GM19395 (cell line): ENCODE measurements around the gene WFDC6.
"Not testable (repeated sequence)": the region's sequence is repeated elsewhere in the genome, so short reads cannot be mapped to it uniquely, and the experiment has no call there.

ENCODE experiments used
- ATAC-seq: cut with Tn5 transposase; IDR thresholded peaks from one replicate; pipeline ENCODE4 v1.9.1; 2021; ENCODE audit warnings: mild to moderate bottlenecking, moderate library complexity; ENCODE audit not compliant: unreplicated experiment

The WFDC6 gene

DNA sequence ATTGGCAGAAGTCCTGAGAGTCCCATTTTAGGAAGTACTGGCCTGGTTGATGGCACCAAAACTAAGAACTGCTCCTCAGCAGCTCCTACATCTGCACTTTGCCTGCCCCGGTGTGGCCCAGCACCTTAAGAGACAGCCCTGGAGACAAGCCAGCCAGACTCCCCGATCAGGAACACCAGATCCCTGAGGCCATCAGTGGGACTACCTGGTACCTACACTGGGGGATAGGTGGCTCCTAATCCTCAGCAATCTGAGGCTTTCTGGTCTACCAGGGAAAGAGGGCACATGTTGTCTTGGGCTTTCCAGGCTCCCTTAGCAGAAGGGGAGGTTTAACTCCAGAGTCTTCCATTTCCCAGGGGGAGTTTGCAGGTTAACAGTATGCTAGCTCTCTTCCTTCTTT, at the start of gene WFDC6:
Gene WFDC6 (minus strand): TSS at position 101 of the 400 bp plus-strand sequence. CDS start 75 bp downstream, at position 26.
- no peak for ATAC-seq

DNA sequence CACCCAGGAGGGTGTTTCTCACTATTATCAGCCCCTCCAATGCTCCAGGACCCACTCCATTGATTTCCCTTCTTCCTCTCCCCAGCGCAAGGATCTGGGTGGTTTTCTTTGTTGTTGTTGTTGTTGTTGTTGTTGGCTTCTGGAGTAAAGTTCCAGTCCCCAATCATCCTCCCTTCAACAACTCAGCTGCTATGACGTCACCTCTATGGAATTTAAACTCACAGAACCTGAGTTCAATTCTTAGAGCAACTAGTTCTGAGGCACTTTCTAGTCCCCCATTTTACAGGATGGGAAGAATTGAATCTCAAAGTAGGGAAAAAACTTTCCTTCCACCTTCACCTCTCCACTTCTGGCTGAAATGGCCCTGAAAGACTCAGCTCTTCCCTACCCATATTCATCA, 49.5 kb upstream of the WFDC6 start:
- ATAC-seq: no peak

DNA sequence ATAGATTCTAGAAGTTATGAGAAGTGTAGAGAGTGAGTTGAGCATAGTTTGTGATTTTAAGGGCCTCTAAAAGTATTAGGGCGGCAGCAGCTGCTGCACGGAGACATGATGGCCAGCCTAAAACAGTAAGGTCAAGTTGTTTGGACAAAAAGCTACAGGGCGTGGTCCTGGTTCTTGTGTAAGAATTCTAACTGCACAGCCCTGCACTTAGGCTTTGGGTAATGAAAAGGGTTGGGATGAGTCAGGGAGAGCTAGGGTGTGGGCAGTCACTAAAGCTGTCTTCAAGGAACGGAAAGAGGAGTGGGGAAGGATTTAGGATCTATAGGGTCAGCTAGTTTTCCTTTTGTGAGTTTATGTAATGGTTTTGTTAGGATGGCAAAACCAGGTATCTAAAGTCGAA, 46.7 kb upstream of the WFDC6 start:
- ATAC-seq: not testable (repeated sequence)

DNA sequence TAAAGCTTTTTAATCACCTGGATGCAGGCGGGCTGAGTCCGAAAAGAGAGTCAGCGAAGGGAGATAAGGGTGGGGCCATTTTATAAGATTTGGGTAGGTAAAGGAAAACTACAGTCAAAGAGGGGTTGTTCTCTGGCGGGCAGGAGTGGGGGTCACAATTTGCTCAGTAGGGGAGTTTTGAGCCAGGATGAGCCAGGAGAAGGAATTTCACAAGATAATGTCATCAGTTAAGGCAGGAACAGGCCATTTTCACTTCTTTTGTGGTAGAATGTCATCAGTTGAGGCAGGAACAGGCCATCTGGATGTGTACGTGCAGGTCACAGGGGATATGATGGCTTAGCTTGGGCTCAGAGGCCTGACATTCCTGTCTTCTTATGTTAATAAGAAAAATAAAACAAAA, 45.0 kb upstream of the WFDC6 start:
- not testable (repeated sequence) for ATAC-seq

DNA sequence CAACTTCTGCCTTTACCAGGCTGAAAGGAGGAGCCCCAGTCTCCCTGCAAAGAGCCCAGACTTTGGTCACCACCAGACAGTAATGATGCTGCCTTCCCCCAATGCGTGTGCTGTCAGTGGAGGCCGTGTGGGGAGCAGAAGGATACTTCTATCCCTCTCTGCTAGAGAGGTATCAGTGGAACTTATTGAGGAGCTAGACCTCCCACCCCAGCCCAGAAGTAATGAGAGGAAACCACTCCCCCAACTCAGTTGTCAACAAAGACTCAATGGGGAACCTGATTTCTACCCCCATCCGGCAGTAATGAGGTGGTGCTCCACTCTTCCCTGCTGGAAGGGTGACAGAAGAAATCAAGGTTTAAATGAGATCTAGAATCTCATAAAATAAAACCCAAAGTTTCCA, 44.2 kb upstream of the WFDC6 start:
- ATAC-seq: no peak

DNA sequence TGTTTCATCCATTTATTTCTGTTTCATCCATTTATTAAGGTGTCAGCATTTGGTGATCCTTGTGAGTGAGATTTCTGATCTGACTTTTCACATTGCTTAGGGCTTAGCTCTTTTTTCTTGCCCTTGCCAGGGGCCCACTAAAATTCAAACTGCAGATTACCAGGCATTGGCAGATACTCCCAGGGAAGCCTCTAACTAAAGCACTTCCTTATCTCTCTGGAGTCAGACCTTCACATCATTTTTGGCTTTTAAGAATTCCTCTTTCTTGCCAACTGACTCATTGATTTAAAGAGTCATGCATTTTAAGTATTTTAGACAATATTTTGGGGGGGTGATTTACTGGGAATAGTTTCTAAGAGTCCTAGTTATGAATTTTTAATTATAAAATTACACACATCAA, 42.4 kb upstream of the WFDC6 start:
- ATAC-seq: no peak

DNA sequence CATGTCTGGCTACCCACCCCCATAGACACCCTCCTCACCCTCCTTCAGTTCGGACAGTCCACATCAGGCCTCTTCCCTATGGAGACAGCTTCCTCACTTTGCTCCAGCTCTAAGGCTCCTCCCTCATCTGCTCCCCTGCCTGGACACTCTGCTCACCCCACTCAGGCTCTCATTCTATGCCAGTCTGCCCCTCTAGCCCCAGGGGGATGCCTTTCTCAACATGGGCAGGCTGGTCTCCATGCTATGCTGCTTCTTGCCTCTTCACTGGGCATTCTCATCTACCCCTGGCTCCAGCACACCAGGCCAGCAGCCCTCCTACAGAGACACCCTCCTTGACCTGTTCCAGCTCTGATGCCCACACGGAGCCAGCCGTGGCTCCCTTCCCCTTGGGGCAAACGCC, 39.9 kb upstream of the WFDC6 start, which contains the start of gene WFDC8:
Gene WFDC8 (minus strand): TSS at position 101 of the 400 bp plus-strand sequence. CDS start 37 bp downstream, at position 64.
- no peak for ATAC-seq

DNA sequence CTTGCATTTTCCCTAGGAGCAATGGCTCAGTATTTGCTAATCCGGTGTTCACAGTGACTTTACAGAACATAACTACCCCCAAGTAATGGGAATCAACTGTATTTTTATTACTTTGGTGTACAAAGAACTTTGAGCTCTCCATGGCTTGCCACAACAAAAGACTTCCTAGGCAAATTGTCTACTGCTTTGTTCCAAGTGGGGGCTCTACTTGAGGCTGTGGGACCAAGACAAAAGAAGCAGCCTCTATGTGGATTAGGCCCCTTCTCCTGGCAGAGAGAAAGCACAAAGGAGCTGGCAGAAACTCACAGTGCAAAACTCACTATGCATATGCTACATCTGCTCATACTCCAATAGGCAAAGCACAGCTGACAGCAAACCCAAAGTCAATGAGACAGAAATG, 38.9 kb upstream of the WFDC6 start:
- ATAC-seq: no peak

DNA sequence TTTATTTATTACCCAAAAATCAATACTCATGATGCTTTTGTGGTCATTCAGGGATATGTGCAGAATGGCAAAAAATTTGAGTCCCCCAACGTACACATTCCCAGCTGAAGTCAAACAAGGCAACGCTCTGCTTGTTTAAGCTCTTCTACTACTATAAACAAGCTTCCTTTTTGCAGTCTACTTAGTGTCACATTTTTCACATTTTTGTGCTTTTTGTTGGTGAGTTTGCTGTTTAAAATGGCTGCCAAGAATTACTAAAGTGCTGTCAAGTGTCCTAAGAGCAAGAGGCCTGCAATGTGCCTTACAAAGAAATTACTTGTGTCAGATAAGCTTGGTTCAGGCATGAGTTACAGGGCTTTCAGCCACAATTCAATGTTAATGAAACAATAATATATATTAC, 37.7 kb upstream of the WFDC6 start:
- no peak for ATAC-seq

DNA sequence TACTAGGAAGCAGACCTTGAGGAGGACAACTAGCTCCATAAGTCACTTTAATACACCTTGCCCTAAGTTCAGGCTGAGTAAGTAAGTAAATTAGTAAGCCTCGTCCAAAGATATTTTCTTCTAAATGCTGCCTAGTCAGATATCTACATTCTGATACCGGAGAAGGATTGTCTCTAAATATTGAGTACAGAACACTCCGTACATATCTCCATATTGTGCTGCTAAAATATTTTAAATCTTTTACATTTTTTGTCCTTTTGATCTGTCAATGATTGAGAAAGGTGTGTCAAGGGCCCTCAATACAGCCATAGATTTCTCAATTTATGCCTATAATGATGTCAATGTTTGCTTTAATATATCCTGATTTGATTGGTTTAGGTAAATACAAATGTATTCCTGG, 36.6 kb upstream of the WFDC6 start:
- ATAC-seq: no peak

DNA sequence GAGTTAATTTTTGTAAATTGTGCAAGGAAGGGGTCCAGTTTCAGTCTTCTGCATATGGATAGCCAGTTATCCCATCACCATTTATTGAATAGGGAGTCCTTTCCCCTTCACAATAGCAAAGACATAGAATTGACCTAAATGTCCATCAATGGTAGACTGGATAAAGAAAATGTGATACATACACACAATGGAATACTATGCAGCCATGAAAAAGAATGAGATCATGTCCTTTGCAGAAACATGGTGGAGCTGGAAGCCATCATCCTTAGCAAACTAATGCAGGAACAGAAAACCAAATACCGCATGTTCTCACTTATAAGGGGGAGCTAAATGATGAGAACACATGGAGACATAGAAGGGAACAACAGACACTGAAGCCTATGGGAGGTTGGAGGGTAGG, 30.4 kb upstream of the WFDC6 start:
- not testable (repeated sequence) for ATAC-seq

DNA sequence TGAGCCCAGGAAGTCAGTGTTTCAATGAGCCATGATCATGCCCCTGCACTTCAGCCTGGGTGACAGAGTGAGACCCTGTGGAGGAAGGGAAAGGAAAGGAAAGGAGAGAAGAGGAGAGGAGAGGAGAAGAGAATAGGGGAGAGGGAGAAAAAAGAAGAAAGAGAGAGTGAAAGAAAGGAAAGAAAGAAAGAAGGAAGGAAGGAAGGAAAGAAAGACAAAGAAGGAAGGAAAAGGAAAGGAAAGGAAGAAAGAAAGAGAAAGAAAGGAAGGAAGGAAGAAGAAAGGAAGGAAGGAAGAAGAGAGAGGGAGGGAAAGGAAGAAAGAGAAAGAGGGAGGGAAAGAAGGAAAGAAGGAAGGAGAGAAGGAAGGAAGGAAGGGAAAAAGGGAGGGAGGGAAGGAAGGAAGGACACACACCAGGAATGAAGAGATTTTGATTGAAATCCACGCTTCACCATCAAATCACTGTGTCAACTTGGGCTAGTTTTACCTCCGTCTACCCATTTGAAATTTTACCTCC, 25.5 kb upstream of the WFDC6 start:
- ATAC-seq: no peak

DNA sequence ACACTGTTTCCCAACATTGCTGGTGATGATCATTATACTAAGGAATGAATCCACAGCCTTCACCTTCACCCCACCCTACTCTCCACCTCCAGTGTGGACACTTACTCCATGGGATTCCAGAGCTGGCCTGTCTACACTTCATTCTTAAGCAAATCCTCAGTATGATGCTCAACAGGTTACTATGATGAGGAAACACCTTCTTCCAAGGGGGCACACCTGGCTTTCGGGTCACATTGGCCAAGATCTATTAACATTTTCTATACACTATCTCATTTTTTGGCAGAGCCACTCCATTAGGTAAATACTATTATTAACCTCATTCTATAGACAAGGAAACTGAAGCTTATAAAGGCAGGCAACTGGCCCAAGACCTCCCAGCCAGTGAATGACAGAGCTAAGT, 15.9 kb upstream of the WFDC6 start:
- ATAC-seq: no peak

DNA sequence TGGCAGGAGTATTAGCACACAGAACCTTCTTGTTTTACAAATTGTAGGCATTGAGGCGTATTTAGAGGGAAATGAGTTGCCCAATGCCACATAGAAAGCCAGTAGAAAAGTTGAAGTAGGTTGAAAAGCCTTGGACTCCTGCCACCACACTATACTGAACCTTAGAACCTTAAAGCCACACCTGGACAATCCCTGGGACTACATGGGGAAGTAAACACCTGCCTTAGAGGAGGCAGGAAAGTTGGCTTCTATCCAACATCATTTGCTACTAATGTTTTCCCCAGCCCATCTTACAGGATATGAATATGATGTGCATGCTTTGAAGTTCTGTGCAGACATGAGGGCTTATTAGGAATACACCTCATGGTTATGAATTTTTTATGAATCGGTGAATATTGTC, 13.2 kb upstream of the WFDC6 start:
- ATAC-seq: no peak

DNA sequence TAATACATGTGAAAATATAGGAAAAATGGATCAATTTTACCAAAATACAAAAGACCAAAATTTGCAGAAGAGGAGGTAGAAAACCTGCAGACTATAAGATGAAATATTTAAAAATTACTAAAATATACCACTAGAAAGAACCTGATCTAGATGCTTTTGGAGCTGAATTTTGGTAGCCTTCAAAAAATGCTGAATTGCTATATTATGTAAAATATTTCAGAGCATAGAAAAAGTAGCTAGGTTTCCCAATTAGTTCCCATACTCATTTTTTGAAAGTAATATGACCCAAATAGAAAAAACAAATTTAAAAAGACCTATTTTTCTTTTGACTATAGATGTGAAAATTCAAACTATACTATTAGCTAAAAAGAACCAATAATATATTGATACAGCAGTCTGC, 11.5 kb upstream of the WFDC6 start:
- ATAC-seq: no peak

DNA sequence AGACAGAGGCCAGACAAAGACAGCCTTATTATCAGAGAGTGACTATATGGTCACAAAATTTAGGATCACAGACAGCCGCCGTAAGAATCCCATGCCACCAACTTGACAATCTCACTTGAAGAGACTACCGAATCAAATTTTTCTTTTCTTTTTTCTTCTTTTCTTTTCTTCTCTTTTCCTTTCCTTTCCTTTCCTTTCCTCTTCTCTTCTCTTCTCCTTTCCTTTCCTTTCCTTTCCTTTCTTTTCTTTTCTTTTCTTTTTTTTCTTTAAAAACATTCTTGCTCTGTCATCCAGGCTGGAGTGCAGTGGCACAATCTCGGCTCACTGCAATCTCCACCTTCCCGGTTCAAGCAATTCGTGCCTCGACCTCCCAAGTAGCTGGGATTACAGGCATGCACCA, 9.1 kb upstream of the WFDC6 start:
- no peak for ATAC-seq

DNA sequence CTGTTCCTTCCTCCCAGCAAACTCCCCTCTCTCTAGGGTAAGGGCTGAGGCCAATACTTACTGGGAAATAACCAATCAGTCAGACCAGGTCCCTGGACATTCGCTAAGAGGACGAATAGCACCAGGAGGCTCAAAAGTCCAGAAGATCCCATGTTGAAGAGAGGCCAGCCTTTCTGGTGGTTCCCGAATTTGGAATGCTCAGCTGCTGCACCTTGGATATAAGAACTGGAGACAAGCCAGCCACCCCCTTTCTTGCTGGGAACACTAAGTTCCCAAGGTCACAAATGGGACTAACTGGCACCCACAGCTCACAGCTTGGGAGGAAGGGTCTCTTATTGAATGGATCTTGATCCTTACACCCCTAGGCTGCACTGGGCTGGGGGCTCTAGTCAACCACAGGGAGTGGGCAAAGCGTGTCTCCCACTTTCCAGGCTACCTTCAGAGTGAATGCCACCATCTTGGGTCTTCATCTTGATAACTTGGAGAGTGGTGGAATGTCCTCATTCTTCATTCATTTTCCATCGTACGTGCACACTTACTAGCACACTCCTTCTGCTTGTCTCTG, 8.0 kb upstream of the WFDC6 start, which contains the start of gene EPPIN:
Gene EPPIN (minus strand): TSS at position 196 of the 565 bp plus-strand sequence. CDS start 44 bp downstream, at position 152.
- no peak for ATAC-seq

DNA sequence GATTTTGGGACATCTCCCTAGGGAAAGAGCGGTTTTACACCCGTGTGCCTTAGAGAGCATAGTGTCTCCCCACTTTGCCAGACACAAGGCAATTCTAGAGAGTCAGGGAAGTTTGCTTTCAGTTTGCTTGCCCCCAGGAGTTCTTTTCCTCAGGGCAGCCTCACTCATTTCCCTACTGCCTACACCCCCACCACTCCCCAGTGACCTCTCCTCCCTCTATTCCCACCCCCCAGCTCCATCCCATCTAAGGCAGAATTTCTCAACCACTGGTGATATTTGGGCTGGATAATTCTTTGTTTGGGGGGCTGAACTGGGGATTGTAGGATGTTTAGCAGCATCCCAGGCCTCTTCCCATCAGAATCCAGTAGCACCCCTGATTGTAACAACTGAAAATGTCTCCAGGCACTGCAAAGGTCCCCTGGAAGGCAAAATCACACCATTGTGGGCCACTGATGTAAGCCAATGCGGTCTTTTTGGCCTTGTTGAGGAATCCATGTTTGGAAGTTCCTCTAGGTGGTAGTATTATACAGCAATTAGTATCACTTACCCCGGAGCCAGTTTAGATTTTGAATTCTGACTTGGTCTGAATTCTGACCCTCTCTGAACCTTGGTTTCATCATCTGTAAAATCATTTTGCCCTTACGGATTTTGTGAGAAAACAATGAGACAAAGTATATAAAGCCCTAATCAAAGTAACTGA, 6.6 kb upstream of the WFDC6 start:
- ATAC-seq: no peak

DNA sequence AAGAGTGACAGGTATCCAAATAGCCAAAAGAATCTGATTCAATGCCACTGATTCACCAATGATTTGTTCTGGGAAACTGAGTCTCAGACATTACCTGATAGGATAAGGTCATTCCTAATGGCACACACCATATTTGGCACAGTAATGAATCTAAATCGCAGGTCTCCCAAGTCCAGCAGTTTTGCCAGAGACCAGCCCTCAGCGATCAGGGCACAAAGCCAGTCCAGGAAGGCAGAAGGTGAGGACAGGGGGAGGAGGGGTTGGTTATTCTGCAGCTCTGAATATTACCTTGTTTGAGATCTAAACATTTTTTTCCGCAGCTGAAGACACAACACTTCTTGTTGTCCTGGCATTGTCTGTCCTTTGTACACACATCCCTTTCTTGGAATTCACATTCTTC, 6.1 kb upstream of the WFDC6 start:
- no peak for ATAC-seq

DNA sequence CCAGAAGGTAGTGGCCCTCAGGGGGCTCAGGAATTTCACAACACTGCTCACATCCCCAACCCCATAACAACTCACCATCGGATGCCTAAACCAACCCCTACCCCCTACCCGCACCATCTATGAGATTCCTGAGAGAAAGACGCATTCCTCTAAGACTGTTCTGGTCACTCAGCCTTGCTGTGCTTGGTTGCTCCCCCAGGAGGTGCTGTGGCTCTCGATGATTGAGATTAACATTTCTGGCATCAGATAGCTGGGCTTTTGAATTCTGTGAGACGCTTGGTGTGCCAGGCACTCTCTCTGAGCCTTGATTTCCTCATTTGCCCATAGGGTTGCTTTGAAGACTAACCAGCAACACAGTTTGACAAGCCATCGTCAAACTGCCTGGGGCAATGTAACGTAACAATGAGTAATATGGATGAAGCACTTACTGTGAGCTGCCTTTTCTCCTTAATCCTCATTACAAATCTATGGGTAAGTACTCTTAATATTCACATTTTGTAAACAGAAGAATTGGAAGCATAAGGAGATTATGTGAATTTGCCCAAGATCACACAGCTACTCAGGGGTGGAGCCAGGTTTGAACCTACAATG, 978 bp downstream of the WFDC6 start:
- ATAC-seq: no peak

DNA sequence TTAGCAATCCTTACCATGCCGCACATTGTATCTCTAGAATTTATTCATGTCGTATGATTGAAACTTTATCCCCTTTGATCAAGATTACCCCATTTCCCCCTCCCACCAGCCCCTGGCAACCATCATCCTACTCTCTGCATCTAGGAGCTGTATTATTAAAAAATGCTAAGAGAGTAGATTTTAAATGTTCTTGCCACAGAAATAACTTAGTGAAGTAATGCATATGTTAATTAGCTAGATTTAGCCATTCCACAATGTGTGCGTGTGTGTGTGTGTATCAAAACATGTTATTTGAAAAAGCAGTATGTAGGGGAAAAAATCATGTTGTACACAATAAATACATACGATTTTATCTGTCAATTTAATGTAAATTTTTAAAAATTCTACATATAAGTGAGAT, 12.0 kb downstream of the WFDC6 start:
- ATAC-seq: no peak

DNA sequence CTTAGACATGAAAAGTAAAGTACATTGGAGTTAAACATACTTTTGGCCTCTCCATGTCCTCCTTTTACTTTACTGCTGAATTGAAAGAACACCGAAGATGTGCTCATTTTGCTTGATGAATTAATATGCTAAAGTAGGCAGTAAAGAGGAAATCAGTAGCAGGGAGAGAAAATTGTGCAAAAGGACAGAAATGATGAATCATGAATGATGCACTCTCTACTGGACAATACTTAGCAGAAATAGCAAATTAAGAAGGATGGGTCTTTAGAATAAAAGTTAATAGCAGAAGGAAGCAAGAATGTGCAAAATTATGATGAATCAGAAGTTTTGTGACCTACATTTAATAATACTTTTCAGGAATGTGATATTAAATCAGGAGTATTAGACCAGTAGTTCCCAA, 15.5 kb downstream of the WFDC6 start:
- ATAC-seq: no peak
